ENCODE data around the gene CLCN4.
A peak's percentile ranks its signal among the peaks of the same experiment; 100 is the strongest.

CLCN4 gene

DNA sequence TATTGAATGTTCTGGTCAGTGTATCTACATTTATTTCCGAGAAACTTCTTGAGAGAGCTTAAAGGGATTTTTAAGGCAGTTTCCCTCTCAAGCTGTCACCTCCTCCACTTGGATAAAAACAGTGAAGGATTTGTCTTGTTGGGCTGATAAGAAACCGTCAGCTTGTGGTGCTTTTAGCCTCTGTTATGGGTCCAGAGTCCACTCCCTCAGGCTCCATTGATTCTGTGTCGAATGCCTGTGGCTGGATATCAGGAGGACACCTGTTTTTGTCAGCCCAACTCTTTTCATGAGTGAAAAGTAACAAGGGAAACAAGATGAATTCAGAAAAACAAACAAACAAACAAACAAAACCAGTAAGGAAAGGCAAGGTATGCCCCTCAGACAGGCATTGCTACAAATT, 12.4 kb downstream of the CLCN4 start:
- Histone ChIP-seq H3K4me1 (peaks cover 0 to 9% (median 0%) of the 10 kb centered on the region in 4 donors), H3K4me3 (no peak overlapping the region), H3K27me3 (no peaks in the 10 kb centered on the region), H3K36me3 (no peaks in the 10 kb centered on the region), H3K27ac (no peak overlapping the region), H3K9me3 (no peaks in the 10 kb centered on the region)
- DNase-seq, result no peak
- TF ChIP-seq CTCF (IDR thresholded peaks at IDR 0.05), result no peak
- intact Hi-C loops (cut with DNase I; ENCODE audit: low total_unique reads), result no loop called here

GRCh38 chrX:10171249-10171648, 14.5 kb downstream of the CLCN4 start:
- Histone ChIP-seq H3K9me3 (no peaks in the 10 kb centered on the region), H3K27ac (no peak overlapping the region), H3K4me3 (no peak overlapping the region), H3K27me3 (no peaks in the 10 kb centered on the region), H3K36me3 (no peaks in the 10 kb centered on the region), H3K4me1 (peaks cover 0 to 12% (median 5%) of the 10 kb centered on the region in 4 donors)
- intact Hi-C loops (cut with DNase I; ENCODE audit: low total_unique reads), result no loop called here
- TF ChIP-seq CTCF (IDR thresholded peaks at IDR 0.05), result no peak
- DNase-seq, result no peak

DNA sequence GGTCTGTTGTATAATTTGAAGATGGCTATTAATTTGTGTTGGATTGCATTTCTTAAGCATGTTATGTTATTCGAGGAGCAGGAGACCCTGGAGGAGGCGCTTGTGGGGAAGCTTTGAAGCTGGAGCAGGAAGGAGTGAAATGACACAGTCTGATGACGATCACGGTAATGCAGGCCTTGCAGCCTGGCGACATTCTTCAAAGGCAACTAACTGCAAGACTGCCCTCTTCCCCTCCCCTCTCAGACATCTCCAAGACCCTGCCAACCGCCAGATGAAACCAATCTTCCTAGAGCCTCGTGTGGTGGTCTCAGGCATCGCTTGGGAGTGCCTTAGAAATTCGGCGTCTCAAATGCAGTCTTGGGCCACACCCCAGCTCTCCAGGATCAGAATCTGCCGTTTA, 16.1 kb downstream of the CLCN4 start:
- Histone ChIP-seq H3K4me1 (peaks cover 0 to 12% (median 5%) of the 10 kb centered on the region in 4 donors), H3K27ac (no peak overlapping the region), H3K27me3 (no peaks in the 10 kb centered on the region), H3K36me3 (no peaks in the 10 kb centered on the region), H3K9me3 (no peaks in the 10 kb centered on the region), H3K4me3 (peak overlapping the region in 1 of 2 donors; percentile 40)
- intact Hi-C loops (cut with DNase I; ENCODE audit: low total_unique reads), result no loop called here
- no peak for TF ChIP-seq CTCF (IDR thresholded peaks at IDR 0.05)
- DNase-seq, result no peak

DNA sequence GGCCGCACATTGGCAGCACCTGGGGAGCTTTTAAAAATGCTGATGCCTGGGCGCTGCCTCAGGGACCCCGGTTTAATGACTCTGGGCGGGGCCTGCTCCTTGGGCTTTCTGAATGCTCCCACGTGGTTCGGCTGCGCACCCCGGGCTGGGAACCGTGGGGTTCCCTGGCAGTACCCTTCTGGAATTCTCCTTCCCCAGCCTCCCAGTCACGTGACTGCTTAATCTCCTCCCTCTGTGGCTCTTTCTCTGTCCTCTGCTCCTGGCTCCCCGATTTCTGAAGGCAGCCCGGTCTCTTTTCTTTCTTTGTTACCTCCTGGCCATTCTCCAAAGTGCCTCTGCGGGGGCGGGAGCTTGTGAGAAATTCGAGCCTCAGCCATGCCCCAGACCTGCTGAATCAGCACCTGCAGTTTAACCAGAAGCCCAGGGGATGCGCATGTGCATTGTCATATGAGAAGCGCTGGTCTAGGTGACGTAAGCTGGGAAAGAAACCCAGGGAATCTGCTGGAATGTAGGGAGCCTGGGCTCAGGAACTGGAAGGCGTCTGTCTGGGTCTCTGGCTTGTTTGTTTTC, 16.6 kb downstream of the CLCN4 start:
- H3K27ac ChIP-seq, result no peak overlapping the region
- H3K4me3 ChIP-seq, result peak overlapping the region in 1 of 2 donors; percentile 40
- no peaks in the 10 kb centered on the region for H3K9me3 ChIP-seq
- no peak for TF ChIP-seq CTCF (IDR thresholded peaks at IDR 0.05)
- peak in 1 of 2 donors; percentile 48 for DNase-seq
- H3K27me3 ChIP-seq, result no peaks in the 10 kb centered on the region
- no peaks in the 10 kb centered on the region for H3K36me3 ChIP-seq
- intact Hi-C loops (cut with DNase I; ENCODE audit: low total_unique reads), result no loop called here
- H3K4me1 ChIP-seq, result peaks cover 0 to 12% (median 5%) of the 10 kb centered on the region in 4 donors

DNA sequence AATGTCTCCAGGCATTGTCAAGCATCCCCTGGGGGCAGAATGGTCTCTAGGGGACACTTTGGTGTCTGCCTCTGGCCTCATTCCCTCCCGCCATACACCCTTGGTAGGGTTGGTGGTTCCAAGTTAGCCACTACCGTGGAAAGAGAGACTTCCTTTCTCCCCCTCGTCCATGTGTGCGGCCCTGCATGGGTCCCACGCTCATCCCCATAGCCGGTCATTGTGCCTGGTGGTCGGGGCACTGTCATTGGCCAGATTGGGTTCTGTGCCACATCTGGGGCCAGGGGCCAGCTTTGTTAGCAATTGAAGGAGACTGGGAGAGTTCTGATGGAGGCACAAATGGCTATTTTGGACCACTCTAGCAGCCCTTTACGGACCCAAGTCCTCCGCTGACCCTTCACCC, 17.3 kb downstream of the CLCN4 start:
- TF ChIP-seq CTCF (IDR thresholded peaks at IDR 0.05), result no peak
- peak overlapping the region in 1 of 2 donors; percentile 40 for H3K4me3 ChIP-seq
- H3K4me1 ChIP-seq, result peaks cover 0 to 12% (median 5%) of the 10 kb centered on the region in 4 donors
- no peak for DNase-seq
- intact Hi-C loops (cut with DNase I; ENCODE audit: low total_unique reads), result no loop called here
- no peak overlapping the region for H3K27ac ChIP-seq
- no peaks in the 10 kb centered on the region for H3K9me3 ChIP-seq
- no peaks in the 10 kb centered on the region for H3K36me3 ChIP-seq
- H3K27me3 ChIP-seq, result no peaks in the 10 kb centered on the region

DNA sequence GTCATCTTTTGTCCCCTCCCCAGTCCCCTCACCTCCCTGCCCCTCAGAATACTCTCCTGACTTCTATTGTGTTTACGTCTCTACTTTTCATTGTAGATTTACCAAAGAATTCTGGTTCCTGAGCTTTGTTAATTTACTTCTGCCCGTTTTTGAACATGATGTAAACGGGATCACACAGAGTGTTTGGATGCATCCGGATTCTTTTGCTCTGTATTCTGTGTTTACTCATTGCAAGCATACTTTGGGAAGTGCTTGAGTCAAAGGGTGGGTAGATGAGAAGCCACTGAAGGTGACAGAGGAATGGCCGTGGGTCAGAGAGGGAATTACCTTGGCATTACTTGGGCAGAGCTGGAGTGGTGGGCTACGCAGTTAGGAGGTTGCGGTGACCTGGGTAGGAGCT, 18.0 kb downstream of the CLCN4 start:
- intact Hi-C loops (cut with DNase I; ENCODE audit: low total_unique reads), result no loop called here
- H3K9me3 ChIP-seq, result no peaks in the 10 kb centered on the region
- peaks cover 0 to 12% (median 5%) of the 10 kb centered on the region in 4 donors for H3K4me1 ChIP-seq
- peak overlapping the region in 1 of 2 donors; percentile 15 for H3K27ac ChIP-seq
- H3K36me3 ChIP-seq, result no peaks in the 10 kb centered on the region
- no peak for DNase-seq
- no peaks in the 10 kb centered on the region for H3K27me3 ChIP-seq
- no peak overlapping the region for H3K4me3 ChIP-seq
- TF ChIP-seq CTCF (IDR thresholded peaks at IDR 0.05), result no peak
